ENCODE measurements around the gene RREB1.

RREB1 gene

GRCh38 chr6:7125290-7125689 is 17.5 kb downstream of the RREB1 start:
- no peak for DNase-seq (ENCODE audit: low read depth, low spot score)
- Histone ChIP-seq H3K4me3 (ENCODE audit: low read length) (no peak overlapping the region), H3K4me1 (ENCODE audit: control insufficient read depth, insufficient read depth, low read length) (peaks cover 7% of the 10 kb centered on the region), H3K27me3 (ENCODE audit: control insufficient read depth, insufficient read depth, low read length) (no peaks in the 10 kb centered on the region), H3K36me3 (ENCODE audit: control insufficient read depth, insufficient read depth, low read length) (no peaks in the 10 kb centered on the region), H3K9me3 (ENCODE audit: control insufficient read depth, insufficient read depth, low read length) (no peaks in the 10 kb centered on the region), H3K27ac (ENCODE audit: low read length) (no peak overlapping the region)
- no CpG with 5 or more reads among the region's 1 CpG for WGBS (ENCODE audit: insufficient coverage, insufficient read length)

GRCh38 chr6:7126754-7127153 is 19.0 kb downstream of the RREB1 start:
- peaks cover 7% of the 10 kb centered on the region for H3K4me1 ChIP-seq (ENCODE audit: control insufficient read depth, insufficient read depth, low read length)
- no peak overlapping the region for H3K4me3 ChIP-seq (ENCODE audit: low read length)
- no peak for DNase-seq (ENCODE audit: low read depth, low spot score)
- no peaks in the 10 kb centered on the region for H3K27me3 ChIP-seq (ENCODE audit: control insufficient read depth, insufficient read depth, low read length)
- H3K9me3 ChIP-seq (ENCODE audit: control insufficient read depth, insufficient read depth, low read length) = no peaks in the 10 kb centered on the region
- H3K36me3 ChIP-seq (ENCODE audit: control insufficient read depth, insufficient read depth, low read length) = no peaks in the 10 kb centered on the region
- 100% methylated on average over 1 of the region's 4 CpGs for WGBS (ENCODE audit: insufficient coverage, insufficient read length)
- H3K27ac ChIP-seq (ENCODE audit: low read length) = no peak overlapping the region

GRCh38 chr6:7127680-7128079 is 19.9 kb downstream of the RREB1 start:
- Histone ChIP-seq H3K9me3 (ENCODE audit: control insufficient read depth, insufficient read depth, low read length) (no peaks in the 10 kb centered on the region), H3K4me1 (ENCODE audit: control insufficient read depth, insufficient read depth, low read length) (peaks cover 7% of the 10 kb centered on the region), H3K36me3 (ENCODE audit: control insufficient read depth, insufficient read depth, low read length) (no peaks in the 10 kb centered on the region), H3K27ac (ENCODE audit: low read length) (no peak overlapping the region), H3K4me3 (ENCODE audit: low read length) (no peak overlapping the region), H3K27me3 (ENCODE audit: control insufficient read depth, insufficient read depth, low read length) (no peaks in the 10 kb centered on the region)
- no CpG with 5 or more reads among the region's 5 CpGs for WGBS (ENCODE audit: insufficient coverage, insufficient read length)
- DNase-seq (ENCODE audit: low read depth, low spot score) = no peak

- no CpG with 5 or more reads among the region's 6 CpGs for WGBS (ENCODE audit: insufficient coverage, insufficient read length)
- no peaks in the 10 kb centered on the region for H3K9me3 ChIP-seq (ENCODE audit: control insufficient read depth, insufficient read depth, low read length)
- H3K27ac ChIP-seq (ENCODE audit: low read length) = no peak overlapping the region
- no peak for DNase-seq (ENCODE audit: low read depth, low spot score)
- H3K4me1 ChIP-seq (ENCODE audit: control insufficient read depth, insufficient read depth, low read length) = peaks cover 6% of the 10 kb centered on the region
- no peak overlapping the region for H3K4me3 ChIP-seq (ENCODE audit: low read length)
- no peaks in the 10 kb centered on the region for H3K27me3 ChIP-seq (ENCODE audit: control insufficient read depth, insufficient read depth, low read length)
- H3K36me3 ChIP-seq (ENCODE audit: control insufficient read depth, insufficient read depth, low read length) = no peaks in the 10 kb centered on the region
Measured at GRCh38 chr6:7129360-7129759, 21.6 kb downstream of the RREB1 start.

GRCh38 chr6:7129784-7130569 is 22.2 kb downstream of the RREB1 start:
- H3K27ac ChIP-seq (ENCODE audit: low read length) = no peak overlapping the region
- WGBS (ENCODE audit: insufficient coverage, insufficient read length) = no CpG with 5 or more reads among the region's 9 CpGs
- peaks cover 6% of the 10 kb centered on the region for H3K4me1 ChIP-seq (ENCODE audit: control insufficient read depth, insufficient read depth, low read length)
- no peaks in the 10 kb centered on the region for H3K9me3 ChIP-seq (ENCODE audit: control insufficient read depth, insufficient read depth, low read length)
- no peak overlapping the region for H3K4me3 ChIP-seq (ENCODE audit: low read length)
- DNase-seq (ENCODE audit: low read depth, low spot score) = no peak
- H3K27me3 ChIP-seq (ENCODE audit: control insufficient read depth, insufficient read depth, low read length) = no peaks in the 10 kb centered on the region
- no peaks in the 10 kb centered on the region for H3K36me3 ChIP-seq (ENCODE audit: control insufficient read depth, insufficient read depth, low read length)

GRCh38 chr6:7131390-7131789 is 23.6 kb downstream of the RREB1 start:
- no peak overlapping the region for H3K27ac ChIP-seq (ENCODE audit: low read length)
- H3K27me3 ChIP-seq (ENCODE audit: control insufficient read depth, insufficient read depth, low read length) = no peaks in the 10 kb centered on the region
- no peaks in the 10 kb centered on the region for H3K36me3 ChIP-seq (ENCODE audit: control insufficient read depth, insufficient read depth, low read length)
- H3K4me3 ChIP-seq (ENCODE audit: low read length) = no peak overlapping the region
- WGBS (ENCODE audit: insufficient coverage, insufficient read length) = no CpG with 5 or more reads among the region's 3 CpGs
- no peak for DNase-seq (ENCODE audit: low read depth, low spot score)
- peaks cover 3% of the 10 kb centered on the region; the same call in 1 of the 2 replicates for H3K4me1 ChIP-seq (ENCODE audit: control insufficient read depth, insufficient read depth, low read length)
- no peaks in the 10 kb centered on the region for H3K9me3 ChIP-seq (ENCODE audit: control insufficient read depth, insufficient read depth, low read length)

- Histone ChIP-seq H3K4me1 (ENCODE audit: control insufficient read depth, insufficient read depth, low read length) (peaks cover 5% of the 10 kb centered on the region), H3K27me3 (ENCODE audit: control insufficient read depth, insufficient read depth, low read length) (no peaks in the 10 kb centered on the region), H3K36me3 (ENCODE audit: control insufficient read depth, insufficient read depth, low read length) (no peaks in the 10 kb centered on the region), H3K27ac (ENCODE audit: low read length) (no peak overlapping the region), H3K4me3 (ENCODE audit: low read length) (no peak overlapping the region), H3K9me3 (ENCODE audit: control insufficient read depth, insufficient read depth, low read length) (no peaks in the 10 kb centered on the region)
- WGBS (ENCODE audit: insufficient coverage, insufficient read length) = no CpG with 5 or more reads among the region's 8 CpGs
- no peak for DNase-seq (ENCODE audit: low read depth, low spot score)
Measured at GRCh38 chr6:7132398-7133035, 24.8 kb downstream of the RREB1 start.

- Histone ChIP-seq H3K36me3 (ENCODE audit: control insufficient read depth, insufficient read depth, low read length) (no peaks in the 10 kb centered on the region), H3K9me3 (ENCODE audit: control insufficient read depth, insufficient read depth, low read length) (no peaks in the 10 kb centered on the region), H3K4me1 (ENCODE audit: control insufficient read depth, insufficient read depth, low read length) (peaks cover 3% of the 10 kb centered on the region), H3K27ac (ENCODE audit: low read length) (no peak overlapping the region), H3K4me3 (ENCODE audit: low read length) (no peak overlapping the region), H3K27me3 (ENCODE audit: control insufficient read depth, insufficient read depth, low read length) (no peaks in the 10 kb centered on the region)
- no CpG with 5 or more reads among the region's 4 CpGs for WGBS (ENCODE audit: insufficient coverage, insufficient read length)
- no peak for DNase-seq (ENCODE audit: low read depth, low spot score)
Measured at GRCh38 chr6:7134999-7135745, 27.4 kb downstream of the RREB1 start.

- H3K9me3 ChIP-seq (ENCODE audit: control insufficient read depth, insufficient read depth, low read length) = no peaks in the 10 kb centered on the region
- no peak for DNase-seq (ENCODE audit: low read depth, low spot score)
- H3K27me3 ChIP-seq (ENCODE audit: control insufficient read depth, insufficient read depth, low read length) = no peaks in the 10 kb centered on the region
- peaks cover 3% of the 10 kb centered on the region for H3K4me1 ChIP-seq (ENCODE audit: control insufficient read depth, insufficient read depth, low read length)
- H3K27ac ChIP-seq (ENCODE audit: low read length) = no peak overlapping the region
- no peak overlapping the region for H3K4me3 ChIP-seq (ENCODE audit: low read length)
- no peaks in the 10 kb centered on the region for H3K36me3 ChIP-seq (ENCODE audit: control insufficient read depth, insufficient read depth, low read length)
Measured at GRCh38 chr6:7135755-7136154, 28.0 kb downstream of the RREB1 start.

- no peak for DNase-seq (ENCODE audit: low read depth, low spot score)
- WGBS (ENCODE audit: insufficient coverage, insufficient read length) = no CpG with 5 or more reads among the region's 8 CpGs
- no peaks in the 10 kb centered on the region for H3K27me3 ChIP-seq (ENCODE audit: control insufficient read depth, insufficient read depth, low read length)
Measured at GRCh38 chr6:7136859-7137334, 29.1 kb downstream of the RREB1 start.

More at GRCh38 chr6:7136859-7137334, 29.1 kb downstream of the RREB1 start:
- Histone ChIP-seq H3K9me3 (ENCODE audit: control insufficient read depth, insufficient read depth, low read length) (no peaks in the 10 kb centered on the region), H3K27ac (ENCODE audit: low read length) (no peak overlapping the region), H3K4me3 (ENCODE audit: low read length) (no peak overlapping the region), H3K36me3 (ENCODE audit: control insufficient read depth, insufficient read depth, low read length) (no peaks in the 10 kb centered on the region), H3K4me1 (ENCODE audit: control insufficient read depth, insufficient read depth, low read length) (peaks cover 3% of the 10 kb centered on the region)
